A673 (cell line): ENCODE data around the gene SLCO3A1. TPM values are rescaled to one million over a fixed set of nuclear protein-coding genes. Genes with fewer than 3 reads are reported as not detected.

Experiments
- BruUV-seq: library from RNA; stranded (reverse); fragments of 400-500 nt; replicated peaks from 2 replicates; lab custom pipeline; 2021; lab: Mats Ljungman, UMichigan
- CTCF ChIA-PET: fragments of 300-600 bp; sonication (Branson Sonifier 250); formaldehyde crosslinking; loops from one replicate; lab custom pipeline; 2022; ENCODE audit warnings: antibody characterized with exemption; lab: Charles Lee
- POLR2A ChIA-PET: fragments of 300-600 bp; sonication (Branson Sonifier 250); formaldehyde crosslinking; loops from one replicate; lab custom pipeline; 2022; ENCODE audit warnings: antibody characterized with exemption; ENCODE audit not compliant: low non-redundant PET; lab: Charles Lee
- DNase-seq: peaks from one replicate; pipeline ENCODE4 v3.0.0-alpha.2; 2015; ENCODE audit warnings: low spot score
- H3K27ac ChIP-seq: fragments of 200-600 bp; sonication (generic); 2 replicates; pipeline ENCODE4 v1.5.1; 2016; ENCODE audit warnings: mixed run types, low read depth, mild to moderate bottlenecking, mixed read lengths, antibody characterized with exemption, low read length; ENCODE audit not compliant: poor library complexity, severe bottlenecking
- H3K27me3 ChIP-seq: fragments of 200-600 bp; sonication (generic); replicated peaks from 2 replicates; pipeline ENCODE4 v1.6.1; 2017; ENCODE audit warnings: mixed run types, low read depth, mild to moderate bottlenecking, mixed read lengths, antibody characterized with exemption, low read length; ENCODE audit not compliant: insufficient read depth, poor library complexity
- H3K36me3 ChIP-seq: fragments of 200-600 bp; sonication (generic); 2 replicates; pipeline ENCODE4 v1.6.1; 2016; ENCODE audit warnings: mixed run types, mild to moderate bottlenecking, mixed read lengths, antibody characterized with exemption, low read length; ENCODE audit not compliant: insufficient read depth, poor library complexity, severe bottlenecking
- H3K4me1 ChIP-seq: fragments of 200-600 bp; sonication (generic); 2 replicates; pipeline ENCODE4 v1.6.1; 2017; ENCODE audit warnings: mixed run types, mild to moderate bottlenecking, mixed read lengths, antibody characterized with exemption, low read length; ENCODE audit not compliant: insufficient read depth, poor library complexity, severe bottlenecking
- H3K4me3 ChIP-seq: fragments of 200-600 bp; sonication (generic); 2 replicates; pipeline ENCODE4 v1.5.1; 2016; ENCODE audit warnings: low read depth, mixed run types, mild to moderate bottlenecking, mixed read lengths, low read length; ENCODE audit not compliant: poor library complexity, severe bottlenecking
- H3K9me3 ChIP-seq: fragments of 200-600 bp; sonication (generic); 2 replicates; pipeline ENCODE4 v1.6.1; 2016; ENCODE audit warnings: mixed run types, low read depth, mild to moderate bottlenecking, mixed read lengths, antibody characterized with exemption, low read length; ENCODE audit not compliant: poor library complexity, severe bottlenecking
- CTCF ChIP-seq: fragments of 300-800, 200-600 bp; sonication (generic); conservative IDR thresholded peaks from 2 replicates; pipeline ENCODE4 v1.5.1; 2017; ENCODE audit warnings: low read depth, mild to moderate bottlenecking, antibody characterized with exemption, low read length, moderate library complexity, mixed read lengths
- EZH2 ChIP-seq: fragments of 200-600 bp; sonication (generic); IDR thresholded peaks from 2 replicates; pipeline ENCODE4 v1.6.1; 2017; ENCODE audit warnings: borderline replicate concordance, low read depth, mild to moderate bottlenecking, mixed read lengths, antibody characterized with exemption, low read length; ENCODE audit not compliant: poor library complexity, severe bottlenecking
- intact Hi-C: fragments of 100-400 bp; cut with micrococcal nuclease; formaldehyde crosslinking; loops from one replicate; pipeline ENCODE4 v1.10.0; 2022; ENCODE audit not compliant: unreplicated experiment
- total RNA-seq: library from RNA; stranded (reverse); gene quantifications from 2 replicates; pipeline ENCODE4 v1.2.3, GENCODE V29; 2021

SLCO3A1 gene
- total RNA-seq, 1 experiment from 2014 or later, result 16.6 TPM

- Histone ChIP-seq H3K4me1 (peaks cover 17% of the 10 kb centered on the region), H3K27me3 (no peaks in the 10 kb centered on the region), H3K9me3 (no peaks in the 10 kb centered on the region), H3K36me3 (no peaks in the 10 kb centered on the region), H3K4me3 (no peak overlapping the region), H3K27ac (no peak overlapping the region)
- TF ChIP-seq CTCF (no peak), EZH2 (no peak)
- CTCF ChIA-PET, result no interaction called here
- intact Hi-C loops, result no loop called here
- no peak for DNase-seq
- no TSS peak for BruUV-seq
- POLR2A ChIA-PET, result no interaction called here
Observed at GRCh38 chr15:91924837-91925495, 71.5 kb downstream of the SLCO3A1 start.

- H3K27me3 ChIP-seq, result no peaks in the 10 kb centered on the region
- BruUV-seq, result no TSS peak
- intact Hi-C loops, result no loop called here
- no peaks in the 10 kb centered on the region for H3K9me3 ChIP-seq
- TF ChIP-seq EZH2, result no peak
- no peak for TF ChIP-seq CTCF
- DNase-seq, result no peak
- ChIA-PET CTCF (no interaction called here), POLR2A (no interaction called here)
- no peak overlapping the region for H3K4me3 ChIP-seq
- H3K4me1 ChIP-seq, result peaks cover 17% of the 10 kb centered on the region
- H3K27ac ChIP-seq, result no peak overlapping the region
- no peaks in the 10 kb centered on the region for H3K36me3 ChIP-seq
Observed at GRCh38 chr15:91925794-91926193, 72.3 kb downstream of the SLCO3A1 start.

GRCh38 chr15:91926908-91927270, 73.4 kb downstream of the SLCO3A1 start:
- Histone ChIP-seq H3K9me3 (no peaks in the 10 kb centered on the region), H3K4me3 (no peak overlapping the region), H3K4me1 (peaks cover 17% of the 10 kb centered on the region), H3K36me3 (no peaks in the 10 kb centered on the region), H3K27me3 (no peaks in the 10 kb centered on the region), H3K27ac (no peak overlapping the region)
- no TSS peak for BruUV-seq
- DNase-seq, result peak; percentile 76
- TF ChIP-seq CTCF, result no peak
- TF ChIP-seq EZH2, result no peak
- intact Hi-C loops, result no loop called here
- CTCF ChIA-PET, result interaction anchor here (0.8 kb wide), 1 partner anchor 595 kb away, joined by 3 read pairs; no protein-coding TSS in a partner anchor
- POLR2A ChIA-PET, result no interaction called here
